Ramos (cell line): ENCODE data around the gene GDF9.

ENCODE experiments used
- in situ Hi-C: fragments of 300-500 bp; cut with MboI; formaldehyde crosslinking; loops from one replicate; pipeline ENCODE4 v1.14.3; 2022; ENCODE audit warnings: low sequenced_read_pairs; ENCODE audit not compliant: unreplicated experiment

GDF9 gene

GRCh38 chr5:132839426-132840301 lies 26.6 kb downstream of the GDF9 start:
- in situ Hi-C loops, result no loop called here

- in situ Hi-C loops, result no loop called here
Observed at GRCh38 chr5:132838516-132839282, 27.6 kb downstream of the GDF9 start.

GRCh38 chr5:132837868-132838267 lies 28.4 kb downstream of the GDF9 start:
- in situ Hi-C loops, result no loop called here

GRCh38 chr5:132836852-132837251 lies 29.4 kb downstream of the GDF9 start:
- in situ Hi-C loops, result no loop called here

- in situ Hi-C loops, result no loop called here
Observed at GRCh38 chr5:132834057-132834456, 32.2 kb downstream of the GDF9 start.

- in situ Hi-C loops, result no loop called here
Observed at GRCh38 chr5:132832612-132833011, 33.7 kb downstream of the GDF9 start.

GRCh38 chr5:132831095-132831860 lies 35.0 kb downstream of the GDF9 start:
- in situ Hi-C loops, result no loop called here

GRCh38 chr5:132830436-132831094 lies 35.7 kb downstream of the GDF9 start, which contains the start of gene SHROOM1:
Gene SHROOM1 (minus strand): TSS chr5:132830647. CDS start chr5:132826140, 4,507 bp downstream.
- in situ Hi-C loops, result no loop called here

GRCh38 chr5:132829742-132830435 lies 36.4 kb downstream of the GDF9 start:
- in situ Hi-C loops, result loop anchor here (10.0 kb wide), 2 partner anchors 175 to 445 kb away; partner anchors contain the start of gene IL13

GRCh38 chr5:132828846-132829494 lies 37.3 kb downstream of the GDF9 start:
- in situ Hi-C loops, result loop anchor here (10.0 kb wide), 2 partner anchors 174 to 444 kb away; partner anchors contain the start of gene IL13

- in situ Hi-C loops, result loop anchor here (10.0 kb wide), 2 partner anchors 173 to 443 kb away; partner anchors contain the start of gene IL13
Observed at GRCh38 chr5:132827943-132828673, 38.2 kb downstream of the GDF9 start.

GRCh38 chr5:132826424-132827082 lies 39.7 kb downstream of the GDF9 start:
- in situ Hi-C loops, result loop anchor here (10.0 kb wide), 2 partner anchors 172 to 442 kb away; partner anchors contain the start of gene IL13

GRCh38 chr5:132825834-132826391 lies 40.4 kb downstream of the GDF9 start:
- in situ Hi-C loops, result loop anchor here (10.0 kb wide), 2 partner anchors 171 to 441 kb away; partner anchors contain the start of gene IL13

- in situ Hi-C loops, result loop anchor here (10.0 kb wide), 2 partner anchors 170 to 440 kb away; partner anchors contain the start of gene IL13
Observed at GRCh38 chr5:132825033-132825833, 41.0 kb downstream of the GDF9 start.

GRCh38 chr5:132824426-132824825 lies 41.8 kb downstream of the GDF9 start:
- in situ Hi-C loops, result loop anchor here (10.0 kb wide), 2 partner anchors 170 to 440 kb away; partner anchors contain the start of gene IL13

- in situ Hi-C loops, result loop anchor here (10.0 kb wide), 2 partner anchors 169 to 439 kb away; partner anchors contain the start of gene IL13
Observed at GRCh38 chr5:132823481-132824050, 42.7 kb downstream of the GDF9 start.
